HG03066 (cell line): ENCODE results near the gene PLCXD1.
"Not testable (repeated sequence)": the region's sequence is repeated elsewhere in the genome, so short reads cannot be mapped to it uniquely, and the experiment has no call there.

Experiments used
- ATAC-seq: cut with Tn5 transposase; IDR thresholded peaks from one replicate; pipeline ENCODE4 v1.9.1; 2021; ENCODE audit warnings: low read depth; ENCODE audit not compliant: unreplicated experiment

PLCXD1 gene

DNA sequence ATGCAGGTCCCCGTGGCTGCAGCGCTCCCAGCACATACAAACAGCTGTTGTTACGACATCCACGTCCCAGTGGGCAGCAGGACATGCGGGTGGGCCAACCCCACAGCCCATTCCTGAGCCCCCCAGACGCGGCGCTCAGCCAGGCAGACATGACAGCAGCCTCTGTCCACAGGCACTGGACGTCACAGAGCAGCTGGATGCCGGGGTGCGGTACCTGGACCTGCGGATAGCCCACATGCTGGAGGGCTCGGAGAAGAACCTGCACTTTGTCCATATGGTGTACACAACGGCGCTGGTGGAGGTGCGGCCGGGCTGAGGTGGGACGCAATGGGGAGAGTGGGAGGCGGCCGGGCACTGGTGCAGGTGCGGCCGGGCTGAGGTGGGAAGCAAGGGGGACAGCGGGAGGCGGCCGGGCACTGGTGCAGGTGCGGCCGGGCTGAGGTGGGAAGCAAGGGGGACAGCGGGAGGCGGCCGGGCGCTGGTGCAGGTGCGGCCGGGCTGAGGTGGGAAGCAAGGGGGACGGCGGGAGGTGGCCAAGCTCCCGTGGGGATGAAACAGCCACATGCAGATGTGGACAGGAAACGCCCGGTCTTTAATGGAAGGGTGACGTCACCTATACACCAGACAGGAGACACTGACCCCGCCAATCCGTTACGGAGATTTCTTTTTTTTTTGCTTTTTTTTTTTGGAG, 9.4 kb downstream of the PLCXD1 start:
- ATAC-seq: no peak

DNA sequence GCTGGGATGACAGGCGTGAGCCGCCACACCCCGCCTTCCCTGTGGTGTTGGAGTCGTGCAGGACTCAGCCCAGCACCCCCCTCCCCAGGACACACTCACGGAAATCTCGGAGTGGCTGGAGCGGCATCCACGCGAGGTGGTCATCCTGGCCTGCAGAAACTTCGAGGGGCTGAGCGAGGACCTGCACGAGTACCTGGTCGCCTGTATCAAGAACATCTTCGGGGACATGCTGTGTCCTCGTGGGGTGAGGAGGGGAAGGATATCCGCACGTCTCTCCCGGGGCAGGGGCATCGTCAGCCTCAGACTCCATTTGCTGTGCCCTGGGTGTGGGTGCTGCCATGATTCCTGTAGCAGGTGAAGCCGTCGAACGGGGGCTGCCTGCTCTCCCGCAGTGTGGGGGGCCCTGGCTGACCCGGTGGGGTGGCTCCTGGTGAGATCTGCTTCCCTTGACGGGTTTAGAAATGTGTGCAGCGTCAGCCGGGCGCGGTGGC, 10.3 kb downstream of the PLCXD1 start:
- ATAC-seq: no peak

GRCh38 chrX:292900-293897, 12.0 kb downstream of the PLCXD1 start:
- no peak for ATAC-seq

DNA sequence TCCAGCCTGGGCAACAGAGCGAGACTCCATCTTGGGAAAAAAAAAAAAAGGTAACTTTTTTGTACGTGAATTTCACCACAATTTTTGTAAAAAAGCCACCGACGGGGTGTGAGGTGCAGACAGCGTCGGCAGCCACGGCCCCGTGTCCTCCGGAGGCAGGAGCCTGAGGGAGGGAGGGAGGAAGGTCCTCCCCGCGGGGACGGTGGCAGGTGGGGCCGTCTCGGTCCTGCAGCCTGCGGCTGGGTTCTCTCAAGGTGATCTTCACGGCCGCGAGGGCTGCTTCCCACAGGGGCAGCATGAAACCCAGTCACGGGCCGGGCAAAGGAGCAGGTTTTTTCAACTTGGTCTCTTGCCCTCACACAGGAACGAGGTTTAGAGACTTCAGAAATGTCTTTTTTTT, 14.0 kb downstream of the PLCXD1 start:
- ATAC-seq: no peak

DNA sequence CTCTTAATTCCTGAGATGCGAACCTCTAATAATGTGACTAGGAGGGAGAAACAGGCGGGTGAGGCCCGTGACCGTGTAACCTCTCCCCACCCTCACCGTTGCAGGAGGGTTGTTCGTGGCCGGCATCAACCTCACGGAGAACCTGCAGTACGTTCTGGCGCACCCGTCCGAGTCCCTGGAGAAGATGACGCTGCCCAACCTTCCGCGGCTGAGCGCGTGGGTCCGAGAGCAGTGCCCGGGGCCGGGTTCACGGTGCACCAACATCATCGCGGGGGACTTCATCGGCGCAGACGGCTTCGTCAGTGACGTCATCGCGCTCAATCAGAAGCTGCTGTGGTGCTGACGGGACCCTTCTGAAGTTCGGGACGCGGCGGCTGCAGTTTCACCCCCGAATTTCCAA, 17.8 kb downstream of the PLCXD1 start:
- no peak for ATAC-seq

GRCh38 chrX:300334-300733, 19.2 kb downstream of the PLCXD1 start:
- no peak for ATAC-seq

DNA sequence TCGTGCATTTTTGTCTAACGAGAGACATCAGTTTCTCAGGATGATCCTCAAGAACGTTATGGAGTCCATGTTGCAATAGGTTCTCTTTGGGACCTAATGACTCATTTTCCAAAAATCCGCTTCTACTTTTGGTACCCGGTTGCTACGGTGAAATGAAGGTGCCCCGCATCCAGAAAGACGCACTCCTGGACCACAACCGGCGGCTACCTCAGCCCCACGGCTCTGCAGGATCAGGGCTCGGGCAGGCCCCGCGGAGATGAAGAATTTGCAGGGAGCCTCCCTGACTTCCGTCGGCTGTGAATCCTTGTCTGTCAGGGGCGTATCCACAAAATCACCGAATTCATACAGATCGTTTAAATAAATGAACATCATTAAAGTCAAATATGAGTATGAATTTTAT, 21.8 kb downstream of the PLCXD1 start:
- no peak for ATAC-seq

GRCh38 chrX:305781-306613, 24.8 kb downstream of the PLCXD1 start:
- not testable (repeated sequence) for ATAC-seq

DNA sequence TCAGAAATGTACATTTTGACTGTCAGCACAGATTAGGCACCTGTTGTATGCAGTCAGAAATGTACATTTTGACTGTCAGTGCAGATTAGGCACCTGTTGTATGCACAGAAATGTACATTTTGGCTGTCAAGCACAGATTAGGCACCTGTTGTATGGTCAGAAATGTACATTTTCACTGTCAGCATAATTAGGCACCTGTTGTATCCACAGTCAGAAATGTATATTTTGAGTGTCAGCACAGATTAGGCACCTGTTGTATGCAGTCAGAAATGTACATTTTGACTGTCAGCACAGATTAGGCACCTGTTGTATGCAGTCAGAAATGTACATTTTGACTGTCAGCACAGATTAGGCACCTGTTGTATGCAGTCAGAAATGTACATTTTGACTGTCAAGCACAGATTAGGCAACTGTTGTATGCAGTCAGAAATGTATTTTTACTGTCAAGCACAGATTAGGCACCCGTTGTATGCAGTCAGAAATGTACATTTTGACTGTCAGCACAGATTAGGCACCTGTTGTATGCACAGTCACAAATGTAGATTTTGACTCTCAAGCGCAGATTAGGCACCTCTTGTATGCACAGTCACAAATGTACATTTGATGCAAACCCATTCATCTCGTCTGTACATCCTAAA, 25.6 kb downstream of the PLCXD1 start:
- not testable (repeated sequence) for ATAC-seq

- ATAC-seq: no peak
Measured at GRCh38 chrX:307261-308111, 26.3 kb downstream of the PLCXD1 start.

DNA sequence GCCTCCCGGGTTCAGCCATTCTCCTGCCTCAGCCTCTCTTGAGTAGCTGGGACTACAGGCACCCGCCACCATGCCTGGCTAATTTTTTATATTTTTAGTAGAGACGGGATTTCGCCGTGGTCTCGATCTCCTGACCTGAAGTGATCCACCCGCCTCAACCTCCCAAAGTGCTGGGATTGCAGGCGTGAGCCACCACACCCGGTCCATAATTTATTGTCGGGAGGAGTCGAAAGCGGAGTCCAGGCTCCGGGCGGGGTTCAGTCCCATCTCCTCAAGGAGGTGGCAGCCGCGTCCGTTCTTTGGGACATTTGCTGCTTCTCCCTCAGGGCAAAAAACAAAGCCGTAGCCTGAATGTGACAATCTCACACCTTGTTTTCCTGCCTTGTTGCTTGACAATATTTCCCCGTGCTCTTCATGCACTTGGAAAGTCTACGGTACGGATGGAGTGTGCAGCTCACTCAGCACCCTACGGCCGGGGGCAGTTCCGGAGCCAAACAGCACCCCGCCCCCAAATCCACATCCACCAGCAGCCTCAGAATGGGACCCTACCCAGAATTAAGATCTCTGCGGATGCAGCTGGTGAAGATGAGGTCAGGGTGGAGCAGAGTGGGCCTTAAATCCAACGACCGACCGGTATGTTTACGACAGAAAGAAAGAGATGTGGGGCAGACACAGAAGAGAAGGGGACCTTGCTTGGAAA, 27.8 kb downstream of the PLCXD1 start:
- no peak for ATAC-seq

GRCh38 chrX:310621-311155, 29.5 kb downstream of the PLCXD1 start:
- ATAC-seq: no peak

GRCh38 chrX:311156-312129, 30.3 kb downstream of the PLCXD1 start:
- ATAC-seq: no peak

DNA sequence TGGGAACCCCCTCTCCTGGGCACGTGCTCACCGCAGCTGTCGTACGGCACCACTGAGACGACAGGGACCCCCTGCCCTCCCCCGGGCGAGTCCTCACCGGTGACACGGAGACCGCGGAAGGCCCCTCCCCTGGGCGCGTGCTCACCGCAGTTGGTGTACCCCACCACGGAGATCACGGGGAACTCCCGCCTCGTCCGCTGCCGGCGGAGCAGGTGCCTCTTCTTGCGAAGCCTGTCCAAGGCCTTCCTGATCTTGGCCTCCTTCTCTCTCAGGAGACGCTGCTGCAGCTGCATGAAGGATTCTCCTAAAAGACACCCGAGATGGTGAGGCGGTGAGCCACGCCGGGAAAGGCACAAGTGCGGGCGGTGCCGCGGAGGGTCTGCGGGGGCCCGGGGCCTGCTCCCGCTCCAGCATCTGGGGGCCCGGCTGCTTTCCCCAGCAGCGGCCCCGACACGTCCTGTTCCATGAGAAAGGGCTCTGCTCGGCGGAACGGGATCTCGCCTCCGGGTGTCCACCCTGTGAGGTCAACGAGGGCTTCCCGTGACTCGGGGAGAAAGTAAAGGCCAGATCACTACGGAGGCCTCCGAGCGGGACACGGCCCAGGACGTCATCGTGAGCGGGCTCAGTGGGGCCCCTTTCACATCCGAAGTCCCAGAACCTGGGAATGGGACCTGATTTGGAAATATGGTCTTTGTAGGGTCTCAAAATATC, 31.6 kb downstream of the PLCXD1 start:
- no peak for ATAC-seq

DNA sequence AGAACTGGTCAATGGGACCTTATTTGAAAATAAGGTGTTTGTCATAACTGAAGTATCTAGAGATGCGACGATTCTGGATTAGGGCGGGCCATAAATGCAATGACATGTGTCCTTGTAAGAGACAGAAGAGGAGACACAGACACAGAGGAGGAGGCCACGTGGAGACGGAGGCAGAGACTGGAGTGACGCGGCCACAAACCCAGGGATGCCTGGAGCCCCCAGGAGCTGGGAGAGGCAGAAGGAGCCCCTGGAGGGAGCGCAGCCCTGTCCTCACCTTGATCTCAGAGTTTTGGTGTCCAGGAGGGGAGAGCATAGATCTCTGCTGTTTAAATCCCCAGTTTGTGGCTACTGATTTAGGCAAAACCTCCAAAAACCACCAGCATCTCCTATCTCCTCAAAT, 32.4 kb downstream of the PLCXD1 start:
- ATAC-seq: no peak

DNA sequence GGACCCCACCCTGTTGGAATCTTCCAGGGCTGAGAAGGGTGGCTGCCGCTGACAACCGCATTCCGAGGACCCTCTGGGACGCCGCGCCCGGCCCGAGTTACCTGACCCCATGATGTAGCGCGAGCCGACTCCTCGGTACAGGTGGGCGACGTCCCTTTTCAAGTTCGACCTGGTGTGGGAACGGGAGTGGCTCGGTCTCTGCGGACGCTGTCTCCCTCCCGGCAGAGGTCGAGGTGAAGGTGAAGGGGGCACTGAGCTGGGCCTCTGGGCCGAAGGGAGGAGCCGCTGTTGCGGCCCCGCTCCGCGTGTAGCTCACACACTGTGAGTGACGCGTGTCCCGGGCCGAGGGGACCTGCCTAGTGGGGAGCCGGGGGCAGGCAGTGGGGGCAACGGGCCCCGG, 32.9 kb downstream of the PLCXD1 start:
- ATAC-seq: no peak
